ENCODE data around the gene ARHGAP18. TPM values are rescaled to one million over a fixed set of nuclear protein-coding genes. Genes with fewer than 3 reads are reported as not detected.

ARHGAP18 gene
- total and polyA plus RNA-seq, 2 of the 13 experiments (the other 11 are each of a cell fraction or from before 2014, with no cell fraction given) = 58.2 to 115 TPM

- no peak for TF ChIP-seq ZBED4 (CRISPR knock-in tag; IDR thresholded peaks at IDR 0.05; ENCODE audit: borderline replicate concordance)
- TF ChIP-seq ZNF354B (CRISPR knock-in tag; IDR thresholded peaks at IDR 0.05) = no peak
- TF ChIP-seq ZNF367 (CRISPR knock-in tag; IDR thresholded peaks at IDR 0.05; ENCODE audit: borderline replicate concordance) = no peak
- no peak for TF ChIP-seq PCBP2 (optimal IDR thresholded peaks at IDR 0.05; ENCODE audit: low read depth, low read length, poor library complexity, severe bottlenecking)
- TF ChIP-seq DNMT1 (CRISPR knock-in tag; IDR thresholded peaks at IDR 0.05) = no peak
- no peak for TF ChIP-seq MAFG (CRISPR knock-in tag; IDR thresholded peaks at IDR 0.05)
- 0 out of 2 replicates have a peak, but pooled peaks have one; percentile 22 for TF ChIP-seq NKX3-1 (CRISPR knock-in tag; IDR thresholded peaks at IDR 0.05)
- TF ChIP-seq AKAP8 (CRISPR knock-in tag; IDR thresholded peaks at IDR 0.05) = no peak
- TF ChIP-seq ZBTB10 (CRISPR knock-in tag; IDR thresholded peaks at IDR 0.05; ENCODE audit: borderline replicate concordance) = no peak
- TF ChIP-seq ZNF672 (CRISPR knock-in tag; IDR thresholded peaks at IDR 0.05) = no peak
These were observed 72.5 kb downstream of the ARHGAP18 start (continued) for GRCh38 chr6:129637340-129638054.
